Activated naive CD8-positive, alpha-beta T cell treated with anti-CD3 and anti-CD28 coated beads, Interleukin-2, amount 50 U/mL, for 24 hours (primary cell): ENCODE results near the gene ERMARD.

ENCODE experiments used
- ATAC-seq: fragments of 150-1000 bp; cut with Tn5 transposase; one replicate; pipeline ENCODE4 v1.10.0; 2021
- DNase-seq: peaks from one replicate; pipeline ENCODE4 v3.0.0; 2021
- H3K27ac Mint-ChIP-seq: one replicate; pipeline ENCODE4 v1.8.0; 2021; ENCODE audit warnings: mild to moderate bottlenecking, mixed read lengths
- H3K27me3 Mint-ChIP-seq: one replicate; pipeline ENCODE4 v1.8.0; 2021; ENCODE audit warnings: mixed read lengths
- H3K36me3 Mint-ChIP-seq: one replicate; pipeline ENCODE4 v1.8.0; 2021; ENCODE audit warnings: low read depth, mixed read lengths
- H3K4me1 Mint-ChIP-seq: one replicate; pipeline ENCODE4 v1.8.0; 2021; ENCODE audit warnings: mixed read lengths
- H3K4me3 Mint-ChIP-seq: one replicate; pipeline ENCODE4 v1.8.0; 2021; ENCODE audit warnings: mild to moderate bottlenecking, moderate library complexity, mixed read lengths
- H3K9me3 Mint-ChIP-seq: one replicate; pipeline ENCODE4 v1.8.0; 2021; ENCODE audit warnings: mixed read lengths

Gene ERMARD

GRCh38 chr6:169809386-169809785 is 58.0 kb downstream of the ERMARD start:
- DNase-seq (no peak), ATAC-seq (no peak)
- Mint-ChIP-seq H3K4me1 (peaks cover 32% of the 10 kb centered on the region), H3K27me3 (peaks cover 41% of the 10 kb centered on the region), H3K27ac (no peak overlapping the region), H3K4me3 (no peak overlapping the region), H3K36me3 (no peaks in the 10 kb centered on the region), H3K9me3 (no peaks in the 10 kb centered on the region)

- Mint-ChIP-seq H3K27ac (no peak overlapping the region), H3K36me3 (no peaks in the 10 kb centered on the region), H3K27me3 (peaks cover 32% of the 10 kb centered on the region), H3K4me1 (peaks cover 22% of the 10 kb centered on the region), H3K9me3 (no peaks in the 10 kb centered on the region), H3K4me3 (no peak overlapping the region)
- ATAC-seq (peak; percentile 37), DNase-seq (no peak)
These were observed 58.9 kb downstream of the ERMARD start for GRCh38 chr6:169810066-169810989.

- Mint-ChIP-seq H3K36me3 (no peaks in the 10 kb centered on the region), H3K27ac (no peak overlapping the region), H3K4me3 (no peak overlapping the region), H3K9me3 (peaks cover 5% of the 10 kb centered on the region), H3K27me3 (peaks cover 33% of the 10 kb centered on the region), H3K4me1 (peaks cover 17% of the 10 kb centered on the region)
- ATAC-seq (no peak), DNase-seq (no peak)
These were observed 59.6 kb downstream of the ERMARD start for GRCh38 chr6:169811072-169811471.

- DNase-seq: no peak
- H3K36me3 Mint-ChIP-seq: no peaks in the 10 kb centered on the region
- H3K9me3 Mint-ChIP-seq: peaks cover 11% of the 10 kb centered on the region
- H3K4me3 Mint-ChIP-seq: no peak overlapping the region
- no peak for ATAC-seq
- peaks cover 12% of the 10 kb centered on the region for H3K4me1 Mint-ChIP-seq
- H3K27ac Mint-ChIP-seq: no peak overlapping the region
- peaks cover 33% of the 10 kb centered on the region for H3K27me3 Mint-ChIP-seq
These were observed 60.3 kb downstream of the ERMARD start for GRCh38 chr6:169811521-169812256.

- Mint-ChIP-seq H3K4me3 (no peak overlapping the region), H3K9me3 (peaks cover 13% of the 10 kb centered on the region), H3K27ac (no peak overlapping the region), H3K27me3 (peaks cover 37% of the 10 kb centered on the region), H3K4me1 (peaks cover 9% of the 10 kb centered on the region), H3K36me3 (no peaks in the 10 kb centered on the region)
- no peak for ATAC-seq
- DNase-seq: no peak
These were observed 60.8 kb downstream of the ERMARD start for GRCh38 chr6:169812257-169812644.

GRCh38 chr6:169813969-169814368 is 62.5 kb downstream of the ERMARD start:
- Mint-ChIP-seq H3K27ac (no peak overlapping the region), H3K4me1 (no peaks in the 10 kb centered on the region), H3K9me3 (peaks cover 13% of the 10 kb centered on the region), H3K36me3 (no peaks in the 10 kb centered on the region), H3K27me3 (peaks cover 53% of the 10 kb centered on the region), H3K4me3 (no peak overlapping the region)
- no peak for DNase-seq
- no peak for ATAC-seq

GRCh38 chr6:169816054-169816453 is 64.6 kb downstream of the ERMARD start:
- Mint-ChIP-seq H3K36me3 (no peaks in the 10 kb centered on the region), H3K27me3 (peaks cover 44% of the 10 kb centered on the region), H3K4me3 (no peak overlapping the region), H3K27ac (no peak overlapping the region), H3K9me3 (peaks cover 13% of the 10 kb centered on the region), H3K4me1 (no peaks in the 10 kb centered on the region)
- ATAC-seq: no peak
- DNase-seq: no peak

GRCh38 chr6:169816975-169817374 is 65.6 kb downstream of the ERMARD start:
- peaks cover 45% of the 10 kb centered on the region for H3K27me3 Mint-ChIP-seq
- no peak for ATAC-seq
- no peak overlapping the region for H3K4me3 Mint-ChIP-seq
- H3K36me3 Mint-ChIP-seq: no peaks in the 10 kb centered on the region
- peaks cover 13% of the 10 kb centered on the region for H3K9me3 Mint-ChIP-seq
- no peaks in the 10 kb centered on the region for H3K4me1 Mint-ChIP-seq
- H3K27ac Mint-ChIP-seq: no peak overlapping the region
- no peak for DNase-seq

- no peak for DNase-seq
- H3K27me3 Mint-ChIP-seq: peaks cover 57% of the 10 kb centered on the region
- no peaks in the 10 kb centered on the region for H3K36me3 Mint-ChIP-seq
- no peak for ATAC-seq
- H3K4me3 Mint-ChIP-seq: no peak overlapping the region
- no peaks in the 10 kb centered on the region for H3K4me1 Mint-ChIP-seq
- H3K9me3 Mint-ChIP-seq: peaks cover 13% of the 10 kb centered on the region
- no peak overlapping the region for H3K27ac Mint-ChIP-seq
These were observed 68.9 kb downstream of the ERMARD start for GRCh38 chr6:169820358-169820757.

GRCh38 chr6:169824021-169824420 is 72.6 kb downstream of the ERMARD start:
- H3K36me3 Mint-ChIP-seq: no peaks in the 10 kb centered on the region
- DNase-seq: no peak
- peaks cover 9% of the 10 kb centered on the region for H3K9me3 Mint-ChIP-seq
- H3K27me3 Mint-ChIP-seq: peaks cover 42% of the 10 kb centered on the region
- H3K4me1 Mint-ChIP-seq: no peaks in the 10 kb centered on the region
- no peak for ATAC-seq
- no peak overlapping the region for H3K27ac Mint-ChIP-seq
- H3K4me3 Mint-ChIP-seq: no peak overlapping the region

- no peaks in the 10 kb centered on the region for H3K4me1 Mint-ChIP-seq
- no peak overlapping the region for H3K4me3 Mint-ChIP-seq
- peaks cover 9% of the 10 kb centered on the region for H3K9me3 Mint-ChIP-seq
- H3K27me3 Mint-ChIP-seq: peaks cover 44% of the 10 kb centered on the region
- ATAC-seq: no peak
- no peaks in the 10 kb centered on the region for H3K36me3 Mint-ChIP-seq
- no peak overlapping the region for H3K27ac Mint-ChIP-seq
- no peak for DNase-seq
These were observed 73.6 kb downstream of the ERMARD start for GRCh38 chr6:169824848-169825557.

GRCh38 chr6:169825558-169826225 is 74.3 kb downstream of the ERMARD start:
- peaks cover 41% of the 10 kb centered on the region for H3K27me3 Mint-ChIP-seq
- H3K36me3 Mint-ChIP-seq: no peaks in the 10 kb centered on the region
- DNase-seq: no peak
- H3K9me3 Mint-ChIP-seq: peaks cover 9% of the 10 kb centered on the region
- no peak for ATAC-seq
- no peak overlapping the region for H3K4me3 Mint-ChIP-seq
- H3K4me1 Mint-ChIP-seq: no peaks in the 10 kb centered on the region
- H3K27ac Mint-ChIP-seq: no peak overlapping the region

GRCh38 chr6:169826697-169827096 is 75.3 kb downstream of the ERMARD start:
- Mint-ChIP-seq H3K9me3 (peaks cover 9% of the 10 kb centered on the region), H3K4me3 (no peak overlapping the region)

GRCh38 chr6:169827290-169827717 is 75.9 kb downstream of the ERMARD start:
- DNase-seq: no peak
- no peak for ATAC-seq
- peaks cover 46% of the 10 kb centered on the region for H3K27me3 Mint-ChIP-seq
- H3K9me3 Mint-ChIP-seq: peaks cover 9% of the 10 kb centered on the region
- no peaks in the 10 kb centered on the region for H3K36me3 Mint-ChIP-seq
- peaks cover 4% of the 10 kb centered on the region for H3K4me1 Mint-ChIP-seq
- no peak overlapping the region for H3K27ac Mint-ChIP-seq
- H3K4me3 Mint-ChIP-seq: no peak overlapping the region

More at GRCh38 chr6:169826697-169827096, 75.3 kb downstream of the ERMARD start:
- no peak overlapping the region for H3K27ac Mint-ChIP-seq
- DNase-seq: no peak
- ATAC-seq: no peak
- peaks cover 3% of the 10 kb centered on the region for H3K4me1 Mint-ChIP-seq
- no peaks in the 10 kb centered on the region for H3K36me3 Mint-ChIP-seq
- peaks cover 47% of the 10 kb centered on the region for H3K27me3 Mint-ChIP-seq
